ENCODE data around the gene ADAM12. TPM values are rescaled to one million over a fixed set of nuclear protein-coding genes. Genes with fewer than 3 reads are reported as not detected.

ADAM12 gene
- total and polyA plus RNA-seq, 2 of the 13 experiments (the other 11 are each of a cell fraction or from before 2014, with no cell fraction given) = not detected

GRCh38 chr10:126242397-126243260, 145.6 kb downstream of the ADAM12 start:
- Histone ChIP-seq H3K4me3 (replicated peaks in 1 of 3; ENCODE audit: insufficient read depth in 1 of 3, low read depth in 2 of 3, low read length in 3 of 3) (no peak overlapping the region), H3K36me3 (replicated peaks in 1 of 2; ENCODE audit: control insufficient read depth in 1 of 2, insufficient read depth in 2 of 2, low read length in 2 of 2) (no peaks in the 10 kb centered on the region), H3K79me2 (ENCODE audit: insufficient read depth, low read length) (no peaks in the 10 kb centered on the region), H4K20me1 (ENCODE audit: insufficient read depth, low read length) (no peaks in the 10 kb centered on the region), H3K9ac (ENCODE audit: insufficient read depth, low read depth, low read length) (no peak overlapping the region), H3K27ac (ENCODE audit: extremely low read length, insufficient read depth, low read length) (no peak overlapping the region), H3K4me2 (ENCODE audit: low read depth, low read length) (no peak overlapping the region), H3K9me3 (ENCODE audit: low read length) (no peaks in the 10 kb centered on the region), H3K27me3 (ENCODE audit: control insufficient read depth in 1 of 2, insufficient read depth in 2 of 2, low read length in 2 of 2) (peaks cover 3 to 19% of the 10 kb centered on the region in 2 experiments), H2AFZ (ENCODE audit: low read length) (no peak overlapping the region), H3K4me1 (ENCODE audit: insufficient read depth, low read length) (no peaks in the 10 kb centered on the region)
- no peak for ATAC-seq
- no peak for FAIRE-seq
- no TSS peak for BruUV-seq (replicated peaks)
- ChIA-PET CTCF (ENCODE audit: low intra/inter-chr PET ratio, low total read pairs) (no interaction called here), POLR2A (no interaction called here)
- no peak for DNase-seq (ENCODE audit: low spot score)
- in situ Hi-C loops (cut with HindIII; ENCODE audit: extremely low pct_ligation_motif_present, low pct_unique_long_range_greater_than_20kb) (no loop called here), intact Hi-C loops (cut with micrococcal nuclease; ENCODE audit: unreplicated experiment) (no loop called here)
- WGBS (ENCODE audit: low lambda C conversion rate) = 13% methylated on average over 13 of the region's 13 CpGs
- TF ChIP-seq ERF (CRISPR knock-in tag; IDR thresholded peaks at IDR 0.05) (no peak), ZNF562 (CRISPR knock-in tag; IDR thresholded peaks at IDR 0.05; ENCODE audit: borderline replicate concordance) (no peak), MAFK (conservative IDR thresholded peaks at IDR 0.05 in 1 of 2, IDR thresholded peaks at IDR 0.05 in 1 of 2; ENCODE audit: low read length in 2 of 2) (no peak)
- TF ChIP-seq, protein P1, sequence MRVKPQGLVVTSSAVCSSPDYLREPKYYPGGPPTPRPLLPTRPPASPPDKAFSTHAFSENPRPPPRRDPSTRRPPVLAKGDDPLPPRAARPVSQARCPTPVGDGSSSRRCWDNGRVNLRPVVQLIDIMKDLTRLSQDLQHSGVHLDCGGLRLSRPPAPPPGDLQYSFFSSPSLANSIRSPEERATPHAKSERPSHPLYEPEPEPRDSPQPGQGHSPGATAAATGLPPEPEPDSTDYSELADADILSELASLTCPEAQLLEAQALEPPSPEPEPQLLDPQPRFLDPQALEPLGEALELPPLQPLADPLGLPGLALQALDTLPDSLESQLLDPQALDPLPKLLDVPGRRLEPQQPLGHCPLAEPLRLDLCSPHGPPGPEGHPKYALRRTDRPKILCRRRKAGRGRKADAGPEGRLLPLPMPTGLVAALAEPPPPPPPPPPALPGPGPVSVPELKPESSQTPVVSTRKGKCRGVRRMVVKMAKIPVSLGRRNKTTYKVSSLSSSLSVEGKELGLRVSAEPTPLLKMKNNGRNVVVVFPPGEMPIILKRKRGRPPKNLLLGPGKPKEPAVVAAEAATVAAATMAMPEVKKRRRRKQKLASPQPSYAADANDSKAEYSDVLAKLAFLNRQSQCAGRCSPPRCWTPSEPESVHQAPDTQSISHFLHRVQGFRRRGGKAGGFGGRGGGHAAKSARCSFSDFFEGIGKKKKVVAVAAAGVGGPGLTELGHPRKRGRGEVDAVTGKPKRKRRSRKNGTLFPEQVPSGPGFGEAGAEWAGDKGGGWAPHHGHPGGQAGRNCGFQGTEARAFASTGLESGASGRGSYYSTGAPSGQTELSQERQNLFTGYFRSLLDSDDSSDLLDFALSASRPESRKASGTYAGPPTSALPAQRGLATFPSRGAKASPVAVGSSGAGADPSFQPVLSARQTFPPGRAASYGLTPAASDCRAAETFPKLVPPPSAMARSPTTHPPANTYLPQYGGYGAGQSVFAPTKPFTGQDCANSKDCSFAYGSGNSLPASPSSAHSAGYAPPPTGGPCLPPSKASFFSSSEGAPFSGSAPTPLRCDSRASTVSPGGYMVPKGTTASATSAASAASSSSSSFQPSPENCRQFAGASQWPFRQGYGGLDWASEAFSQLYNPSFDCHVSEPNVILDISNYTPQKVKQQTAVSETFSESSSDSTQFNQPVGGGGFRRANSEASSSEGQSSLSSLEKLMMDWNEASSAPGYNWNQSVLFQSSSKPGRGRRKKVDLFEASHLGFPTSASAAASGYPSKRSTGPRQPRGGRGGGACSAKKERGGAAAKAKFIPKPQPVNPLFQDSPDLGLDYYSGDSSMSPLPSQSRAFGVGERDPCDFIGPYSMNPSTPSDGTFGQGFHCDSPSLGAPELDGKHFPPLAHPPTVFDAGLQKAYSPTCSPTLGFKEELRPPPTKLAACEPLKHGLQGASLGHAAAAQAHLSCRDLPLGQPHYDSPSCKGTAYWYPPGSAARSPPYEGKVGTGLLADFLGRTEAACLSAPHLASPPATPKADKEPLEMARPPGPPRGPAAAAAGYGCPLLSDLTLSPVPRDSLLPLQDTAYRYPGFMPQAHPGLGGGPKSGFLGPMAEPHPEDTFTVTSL (CRISPR knock-in tag; IDR thresholded peaks at IDR 0.05; ENCODE audit: borderline replicate concordance) = no peak
